ENCODE data around the gene UNK. TPM values are rescaled to one million over a fixed set of nuclear protein-coding genes. Genes with fewer than 3 reads are reported as not detected.

The UNK gene
- total and polyA plus RNA-seq, 2 donors (not counting 3 experiments of a cell fraction or from before 2014, with no cell fraction given): 18.0 to 23.2 TPM

DNA sequence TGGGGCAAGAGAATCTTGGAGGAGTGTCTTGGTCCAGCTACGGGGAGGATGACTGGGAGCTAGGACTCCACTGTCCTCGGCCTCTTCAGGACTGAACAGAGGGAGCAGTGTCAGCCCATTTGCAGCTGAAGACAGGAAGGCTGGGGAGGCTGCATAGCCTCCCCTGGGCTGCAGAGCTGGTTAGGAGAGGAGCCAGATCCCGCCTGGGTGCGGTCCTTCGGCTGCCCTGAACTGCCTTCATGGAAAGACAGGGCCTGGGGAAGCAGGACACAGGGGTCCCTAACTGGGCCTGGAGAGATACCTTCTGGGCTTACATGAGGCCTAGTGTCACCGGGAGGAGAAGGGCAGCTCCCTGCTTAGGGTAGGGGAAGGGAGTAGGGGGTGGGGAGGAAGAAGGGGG, 33.0 kb downstream of the UNK start:
- FAIRE-seq (no peak), DNase-seq (ENCODE audit: low read depth, low spot score) (no peak)
- H3K27ac ChIP-seq (ENCODE audit: insufficient read depth, low read depth, low read length): no peak overlapping the region
- intact Hi-C loops (cut with micrococcal nuclease): no loop called here
- ChIA-PET CTCF (interaction anchor here (1.3 to 2.5 kb wide), 2 partner anchors 13 to 34 kb away, joined by 5 to 7 read pairs; no protein-coding TSS in a partner anchor), POLR2A (no interaction called here)
- no peak overlapping the region for H3K4me3 ChIP-seq (replicated peaks in 1 of 3; ENCODE audit: insufficient read depth in 1 of 3, low read depth in 1 of 3, low read length in 3 of 3)
- no peaks in the 10 kb centered on the region for H3K9me1 ChIP-seq (replicated peaks; ENCODE audit: control insufficient read depth, extremely low read depth, insufficient read depth, low read length)
- H3K36me3 ChIP-seq (ENCODE audit: control insufficient read depth in 2 of 2, extremely low read depth in 1 of 2, insufficient read depth in 2 of 2, low read length in 2 of 2): peaks cover 0 to 54% of the 10 kb centered on the region in 2 experiments
- no peaks in the 10 kb centered on the region for H3K27me3 ChIP-seq (ENCODE audit: control insufficient read depth in 2 of 2, insufficient read depth in 2 of 2, low read length in 2 of 2)
- no peak overlapping the region for H2AFZ ChIP-seq (ENCODE audit: low read depth, low read length)
- BruUV-seq (replicated peaks): no TSS peak
- no peak overlapping the region for H3K9ac ChIP-seq (replicated peaks; ENCODE audit: extremely low read depth, insufficient read depth, low read length)
- no peaks in the 10 kb centered on the region for H3K79me2 ChIP-seq (ENCODE audit: control insufficient read depth, insufficient read depth, low read length)
- H3K4me1 ChIP-seq (ENCODE audit: control insufficient read depth, extremely low read depth, insufficient read depth, low read length): peaks cover 6% of the 10 kb centered on the region
- TF ChIP-seq EZH2 (IDR thresholded peaks at IDR 0.05; ENCODE audit: borderline replicate concordance, low read depth, low read length, severe bottlenecking): no peak
- no peak for TF ChIP-seq MYC (IDR thresholded peaks at IDR 0.05; ENCODE audit: low read depth, low read length)
- no peak for TF ChIP-seq GATA2 (IDR thresholded peaks at IDR 0.05; ENCODE audit: insufficient read depth, insufficient read length, low read depth, low read length)
- no peak for TF ChIP-seq JUN (IDR thresholded peaks at IDR 0.05; ENCODE audit: borderline replicate concordance, insufficient read depth, insufficient read length, low read depth)
- TF ChIP-seq POLR2AphosphoS5 (IDR thresholded peaks at IDR 0.05; ENCODE audit: insufficient read depth, low read depth, low read length): no peak
- TF ChIP-seq, protein P1, sequence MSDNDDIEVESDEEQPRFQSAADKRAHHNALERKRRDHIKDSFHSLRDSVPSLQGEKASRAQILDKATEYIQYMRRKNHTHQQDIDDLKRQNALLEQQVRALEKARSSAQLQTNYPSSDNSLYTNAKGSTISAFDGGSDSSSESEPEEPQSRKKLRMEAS (IDR thresholded peaks at IDR 0.05; ENCODE audit: insufficient read depth, insufficient read length): no peak
- TF ChIP-seq FOS (IDR thresholded peaks at IDR 0.05; ENCODE audit: borderline replicate concordance, insufficient read depth, low read length): no peak
- TF ChIP-seq, protein P2, sequence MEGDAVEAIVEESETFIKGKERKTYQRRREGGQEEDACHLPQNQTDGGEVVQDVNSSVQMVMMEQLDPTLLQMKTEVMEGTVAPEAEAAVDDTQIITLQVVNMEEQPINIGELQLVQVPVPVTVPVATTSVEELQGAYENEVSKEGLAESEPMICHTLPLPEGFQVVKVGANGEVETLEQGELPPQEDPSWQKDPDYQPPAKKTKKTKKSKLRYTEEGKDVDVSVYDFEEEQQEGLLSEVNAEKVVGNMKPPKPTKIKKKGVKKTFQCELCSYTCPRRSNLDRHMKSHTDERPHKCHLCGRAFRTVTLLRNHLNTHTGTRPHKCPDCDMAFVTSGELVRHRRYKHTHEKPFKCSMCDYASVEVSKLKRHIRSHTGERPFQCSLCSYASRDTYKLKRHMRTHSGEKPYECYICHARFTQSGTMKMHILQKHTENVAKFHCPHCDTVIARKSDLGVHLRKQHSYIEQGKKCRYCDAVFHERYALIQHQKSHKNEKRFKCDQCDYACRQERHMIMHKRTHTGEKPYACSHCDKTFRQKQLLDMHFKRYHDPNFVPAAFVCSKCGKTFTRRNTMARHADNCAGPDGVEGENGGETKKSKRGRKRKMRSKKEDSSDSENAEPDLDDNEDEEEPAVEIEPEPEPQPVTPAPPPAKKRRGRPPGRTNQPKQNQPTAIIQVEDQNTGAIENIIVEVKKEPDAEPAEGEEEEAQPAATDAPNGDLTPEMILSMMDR (IDR thresholded peaks at IDR 0.05; ENCODE audit: extremely low read depth in 1 of 2, insufficient read depth in 1 of 2, low read depth in 1 of 2, low read length in 2 of 2): no peak
- no peak for TF ChIP-seq POLR2A (IDR thresholded peaks at IDR 0.05; ENCODE audit: low read depth, low read length)
- no peaks in the 10 kb centered on the region for H3K9me3 ChIP-seq (replicated peaks; ENCODE audit: control insufficient read depth, insufficient read depth, low read length)
- H4K20me1 ChIP-seq (replicated peaks; ENCODE audit: control insufficient read depth, extremely low read depth, insufficient read depth, low read length): no peaks in the 10 kb centered on the region
- H3K4me2 ChIP-seq (ENCODE audit: insufficient read depth, low read length): no peak overlapping the region
- dilution Hi-C loops (cut with MboI; ENCODE audit: extremely low pct_ligation_motif_present, low sequenced_read_pairs): no loop called here
